DMS114 treated with DMSO at 0.1 percent for 48 hours (cell line): ENCODE measurements around the gene SPATC1L.
"Not testable (repeated sequence)": the region's sequence is repeated elsewhere in the genome, so short reads cannot be mapped to it uniquely, and the experiment has no call there.

Experiments used
- DNase-seq: peaks from one replicate; lab custom pipeline; 2025; ENCODE audit not compliant: unreplicated experiment; lab: John Stamatoyannopoulos, UW

SPATC1L gene

GRCh38 chr21:46200877-46201803, 16.9 kb upstream of the SPATC1L start:
- DNase-seq, result not testable (repeated sequence)

- DNase-seq, result no peak
Measured at GRCh38 chr21:46199436-46200373, 15.4 kb upstream of the SPATC1L start.

GRCh38 chr21:46196733-46197132, 12.5 kb upstream of the SPATC1L start:
- no peak for DNase-seq

GRCh38 chr21:46195595-46196195, 11.4 kb upstream of the SPATC1L start:
- no peak for DNase-seq

GRCh38 chr21:46194374-46195334, 10.4 kb upstream of the SPATC1L start:
- DNase-seq, result no peak

GRCh38 chr21:46193829-46194373, 9.6 kb upstream of the SPATC1L start:
- no peak for DNase-seq

- no peak for DNase-seq
Measured at GRCh38 chr21:46191686-46192575, 7.7 kb upstream of the SPATC1L start.

- DNase-seq, result no peak
Measured at GRCh38 chr21:46191257-46191685, 7.0 kb upstream of the SPATC1L start.

GRCh38 chr21:46190491-46191131, 6.4 kb upstream of the SPATC1L start:
- no peak for DNase-seq

- no peak for DNase-seq
Measured at GRCh38 chr21:46189959-46190490, 5.8 kb upstream of the SPATC1L start.

GRCh38 chr21:46189213-46189958, 5.1 kb upstream of the SPATC1L start:
- no peak for DNase-seq

- no peak for DNase-seq
Measured at GRCh38 chr21:46188226-46189212, 4.3 kb upstream of the SPATC1L start.

GRCh38 chr21:46187814-46188213, 3.6 kb upstream of the SPATC1L start:
- DNase-seq, result no peak

- no peak for DNase-seq
Measured at GRCh38 chr21:46187261-46187660, 3.0 kb upstream of the SPATC1L start.

GRCh38 chr21:46185716-46186115, 1.5 kb upstream of the SPATC1L start:
- DNase-seq, result no peak
